Measurements from ENCODE around the gene CFAP298.

GRCh38 chr21:32560896-32561295 lies 51.3 kb downstream of the CFAP298 start:
- no peak for TF ChIP-seq CTCF (IDR thresholded peaks at IDR 0.05; ENCODE audit: insufficient read depth, low read length)
- no peak for TF ChIP-seq GABPA (IDR thresholded peaks at IDR 0.05; ENCODE audit: low read depth)

All from HL-60 (cell line).